Thyroid gland (tissue), 4 donors: ENCODE data around the gene MISP3. TPM values are rescaled to one million over a fixed set of nuclear protein-coding genes. Genes with fewer than 3 reads are reported as not detected.
A peak's percentile ranks its signal among the peaks of the same experiment; 100 is the strongest.

Source experiments
- DNase-seq, 2 donors: peaks; one replicate each; pipeline ENCODE4 v3.0.0-alpha.2; 2019
- H3K27ac ChIP-seq, 3 donors: fragments of 200-600 bp; sonication (generic); 1 replicate in 2 of 3; 2 replicates in 1 of 3; pipeline ENCODE4 v1.5.1; 2016 to 2019; ENCODE audit warnings: mild to moderate bottlenecking in 1 of 3, moderate library complexity in 1 of 3
- H3K27me3 ChIP-seq: fragments of 200-600 bp; sonication (generic); one replicate; pipeline ENCODE4 v1.5.1; 2019
- H3K36me3 ChIP-seq, 2 donors: fragments of 200-600 bp; sonication (generic); one replicate each; pipeline ENCODE4 v1.5.1; 2016 to 2019
- H3K4me1 ChIP-seq, 2 donors: fragments of 200-600 bp; sonication (generic); one replicate each; pipeline ENCODE4 v1.5.1; 2017 to 2019
- H3K4me3 ChIP-seq, 3 donors: fragments of 200-600 bp; sonication (generic); replicated peaks in 1 of 3; 1 replicate in 2 of 3; 2 replicates in 1 of 3; pipeline ENCODE4 v1.5.1; 2016; ENCODE audit warnings: mild to moderate bottlenecking in 1 of 3
- H3K9me3 ChIP-seq: fragments of 200-600 bp; sonication (generic); one replicate; pipeline ENCODE4 v1.5.1; 2017
- POLR2A ChIP-seq, 2 donors: fragments of 450-650 bp; IDR thresholded peaks; one replicate each; pipeline ENCODE4 v1.6.1; 2017; ENCODE audit warnings: antibody characterized with exemption in 2 of 2, mild to moderate bottlenecking in 2 of 2, moderate library complexity in 1 of 2
- WGBS, 2 donors: methylation state at CpG; one replicate each; pipeline ENCODE4 v1.1.5; 2017; 5-methylcytosine and 5-hydroxymethylcytosine counted together
- intact Hi-C: fragments of 100-400 bp; cut with DNase I; formaldehyde crosslinking; loops from one replicate; pipeline ENCODE4 v1.15.1; 2023
- total RNA-seq, 4 donors: library from RNA; depleted of rRNA; stranded (reverse); fragments of >200 nt; gene quantifications; one replicate each; pipeline ENCODE4 v1.2.3, GENCODE V29; 2016
- TF ChIP-seq, protein P1 (sequence below), 6 experiments: fragments of 200-600 bp in 3 of 6; fragments of 450-650 bp in 3 of 6; sonication (generic) in 3 of 6; IDR thresholded peaks; one replicate each; pipeline ENCODE4 v1.5.1; 2016 to 2019; ENCODE audit warnings: antibody characterized with exemption in 6 of 6, mild to moderate bottlenecking in 2 of 6, inconsistent platforms in 1 of 6, moderate library complexity in 1 of 6

The MISP3 gene
- total RNA-seq, 4 donors from 2014 or later = 7.9 to 9.9 (median 9.1) TPM

DNA sequence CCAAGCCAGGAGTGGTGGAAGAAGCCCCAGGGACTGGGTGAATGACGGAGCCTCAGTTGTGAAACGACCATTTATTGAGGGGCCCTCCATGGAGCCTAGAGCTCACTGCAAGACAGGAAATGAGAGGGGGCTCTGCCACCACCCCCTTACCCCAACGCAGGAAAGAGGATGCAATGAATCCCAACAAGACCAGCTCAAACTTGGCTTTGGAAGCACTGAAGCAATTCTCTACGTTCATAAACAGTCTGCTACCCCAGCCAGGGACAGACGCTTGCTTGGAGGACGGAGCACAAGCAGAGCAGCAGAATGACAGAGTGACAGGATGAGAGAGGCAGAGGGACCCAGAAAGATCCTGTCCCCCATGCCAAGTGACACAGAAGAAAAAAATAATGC is 43.9 kb downstream of the MISP3 start:
- TF ChIP-seq POLR2A (IDR thresholded peaks at IDR 0.05) = no peak
- TF ChIP-seq, protein P1, sequence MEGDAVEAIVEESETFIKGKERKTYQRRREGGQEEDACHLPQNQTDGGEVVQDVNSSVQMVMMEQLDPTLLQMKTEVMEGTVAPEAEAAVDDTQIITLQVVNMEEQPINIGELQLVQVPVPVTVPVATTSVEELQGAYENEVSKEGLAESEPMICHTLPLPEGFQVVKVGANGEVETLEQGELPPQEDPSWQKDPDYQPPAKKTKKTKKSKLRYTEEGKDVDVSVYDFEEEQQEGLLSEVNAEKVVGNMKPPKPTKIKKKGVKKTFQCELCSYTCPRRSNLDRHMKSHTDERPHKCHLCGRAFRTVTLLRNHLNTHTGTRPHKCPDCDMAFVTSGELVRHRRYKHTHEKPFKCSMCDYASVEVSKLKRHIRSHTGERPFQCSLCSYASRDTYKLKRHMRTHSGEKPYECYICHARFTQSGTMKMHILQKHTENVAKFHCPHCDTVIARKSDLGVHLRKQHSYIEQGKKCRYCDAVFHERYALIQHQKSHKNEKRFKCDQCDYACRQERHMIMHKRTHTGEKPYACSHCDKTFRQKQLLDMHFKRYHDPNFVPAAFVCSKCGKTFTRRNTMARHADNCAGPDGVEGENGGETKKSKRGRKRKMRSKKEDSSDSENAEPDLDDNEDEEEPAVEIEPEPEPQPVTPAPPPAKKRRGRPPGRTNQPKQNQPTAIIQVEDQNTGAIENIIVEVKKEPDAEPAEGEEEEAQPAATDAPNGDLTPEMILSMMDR (IDR thresholded peaks at IDR 0.05) = no peak
- Histone ChIP-seq H3K4me3 (peak overlapping the region; percentile 84 to 96 (median 90)), H3K4me1 (peaks cover 39 to 62% of the 10 kb centered on the region in 2 donors), H3K27ac (peak overlapping the region in 2 of 3 donors; percentile 18 to 67), H3K9me3 (no peaks in the 10 kb centered on the region), H3K36me3 (no peaks in the 10 kb centered on the region), H3K27me3 (no peaks in the 10 kb centered on the region)
- 8% methylated on average over 6 of the region's 6 CpGs for WGBS, 2 donors
- no peak for DNase-seq
- intact Hi-C loops = no loop called here

DNA sequence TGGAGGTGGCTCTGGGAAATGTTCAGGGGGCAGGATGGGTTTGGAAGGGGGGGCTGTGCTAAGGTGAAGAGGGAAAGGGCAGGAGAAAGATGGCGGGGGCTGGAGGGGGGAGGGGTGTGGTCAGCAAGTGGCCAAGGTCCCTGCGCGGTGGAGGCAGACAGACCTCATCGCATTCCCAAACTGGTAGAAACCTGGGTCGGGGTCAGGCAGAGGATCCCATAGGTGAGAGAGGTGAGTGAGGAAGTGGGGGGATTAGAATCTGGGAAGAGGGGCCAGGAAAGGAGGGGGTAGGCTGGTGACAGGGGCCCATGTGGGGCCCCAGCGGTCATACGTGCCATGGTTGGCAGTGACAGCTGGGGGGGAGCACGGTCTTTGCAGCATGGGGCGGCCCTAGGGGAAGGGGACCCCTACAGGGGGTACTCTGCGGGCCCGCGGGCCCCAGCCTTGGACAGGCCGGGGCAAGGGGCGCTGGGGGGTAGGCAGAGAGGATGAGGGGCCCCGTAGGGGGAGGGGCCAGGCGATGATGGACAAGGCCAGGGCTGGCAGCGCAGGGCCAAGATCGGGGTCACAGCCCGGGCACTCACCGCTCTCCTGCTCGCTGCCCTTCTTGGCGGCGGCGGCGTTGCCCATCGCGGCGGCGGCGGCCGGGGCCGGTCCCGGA is 44.5 kb downstream of the MISP3 start:
- TF ChIP-seq, protein P1 (IDR thresholded peaks at IDR 0.05) = no peak
- TF ChIP-seq POLR2A (IDR thresholded peaks at IDR 0.05) = no peak
- Histone ChIP-seq H3K9me3 (no peaks in the 10 kb centered on the region), H3K27ac (peak overlapping the region in 2 of 3 donors; percentile 64 to 67), H3K36me3 (no peaks in the 10 kb centered on the region), H3K4me3 (peak overlapping the region; percentile 84 to 96 (median 90)), H3K27me3 (no peaks in the 10 kb centered on the region), H3K4me1 (peaks cover 38 to 57% of the 10 kb centered on the region in 2 donors)
- peak; percentile 35 to 46 for DNase-seq
- intact Hi-C loops = no loop called here
- 0 to 1% methylated on average over 16 to 25 of the region's 33 CpGs for WGBS, 2 donors

DNA sequence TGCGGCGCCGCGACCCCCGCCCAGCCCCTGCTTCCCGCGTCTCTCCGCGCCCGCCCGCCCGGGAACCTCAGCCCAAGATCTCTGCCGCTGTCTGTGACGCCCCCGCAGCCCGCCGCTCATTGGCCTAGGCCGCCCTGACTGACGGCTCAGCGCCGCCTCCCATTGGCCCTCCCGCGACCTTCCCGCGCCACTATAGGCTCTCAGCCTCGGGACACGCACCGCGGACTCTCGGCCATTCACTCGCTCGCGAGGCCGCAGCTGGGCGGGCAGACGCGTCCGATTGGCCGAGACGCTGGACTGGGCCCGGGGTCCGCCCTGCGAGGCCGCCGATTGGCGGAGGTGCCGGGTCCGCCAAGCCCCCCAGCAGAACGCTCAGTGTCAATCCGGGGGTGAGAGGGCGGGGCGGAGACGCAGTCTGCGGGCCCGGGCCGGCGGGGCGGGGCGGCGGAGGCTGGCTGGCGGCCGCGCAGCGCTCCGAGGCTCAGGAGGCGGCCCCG is 45.1 kb downstream of the MISP3 start, which contains the start of gene PRKACA:
Gene PRKACA, minus strand, starts transcription at position 95 of the 497 bp plus-strand sequence. CDS start 215 bp downstream, outside the sequence.
- peaks cover 31 to 50% of the 10 kb centered on the region in 2 donors for H3K4me1 ChIP-seq
- peak; percentile 99 for DNase-seq
- peak within 1 kb of the TSS; percentile 89 to 99 (median 99) for H3K27ac ChIP-seq
- 0% methylated on average over 4 of the region's 67 CpGs; no CpG with 5 or more reads in 1 of the 2 donors for WGBS, 2 donors
- TF ChIP-seq, protein P1 (IDR thresholded peaks at IDR 0.05) = no peak
- TF ChIP-seq POLR2A (IDR thresholded peaks at IDR 0.05) = peak in 1 of 2 donors; percentile 53
- H3K9me3 ChIP-seq = no peaks in the 10 kb centered on the region
- no peaks in the 10 kb centered on the region for H3K36me3 ChIP-seq
- peak within 1 kb of the TSS; percentile 84 to 96 (median 90) for H3K4me3 ChIP-seq
- H3K27me3 ChIP-seq = no peaks in the 10 kb centered on the region
- intact Hi-C loops = no loop called here

DNA sequence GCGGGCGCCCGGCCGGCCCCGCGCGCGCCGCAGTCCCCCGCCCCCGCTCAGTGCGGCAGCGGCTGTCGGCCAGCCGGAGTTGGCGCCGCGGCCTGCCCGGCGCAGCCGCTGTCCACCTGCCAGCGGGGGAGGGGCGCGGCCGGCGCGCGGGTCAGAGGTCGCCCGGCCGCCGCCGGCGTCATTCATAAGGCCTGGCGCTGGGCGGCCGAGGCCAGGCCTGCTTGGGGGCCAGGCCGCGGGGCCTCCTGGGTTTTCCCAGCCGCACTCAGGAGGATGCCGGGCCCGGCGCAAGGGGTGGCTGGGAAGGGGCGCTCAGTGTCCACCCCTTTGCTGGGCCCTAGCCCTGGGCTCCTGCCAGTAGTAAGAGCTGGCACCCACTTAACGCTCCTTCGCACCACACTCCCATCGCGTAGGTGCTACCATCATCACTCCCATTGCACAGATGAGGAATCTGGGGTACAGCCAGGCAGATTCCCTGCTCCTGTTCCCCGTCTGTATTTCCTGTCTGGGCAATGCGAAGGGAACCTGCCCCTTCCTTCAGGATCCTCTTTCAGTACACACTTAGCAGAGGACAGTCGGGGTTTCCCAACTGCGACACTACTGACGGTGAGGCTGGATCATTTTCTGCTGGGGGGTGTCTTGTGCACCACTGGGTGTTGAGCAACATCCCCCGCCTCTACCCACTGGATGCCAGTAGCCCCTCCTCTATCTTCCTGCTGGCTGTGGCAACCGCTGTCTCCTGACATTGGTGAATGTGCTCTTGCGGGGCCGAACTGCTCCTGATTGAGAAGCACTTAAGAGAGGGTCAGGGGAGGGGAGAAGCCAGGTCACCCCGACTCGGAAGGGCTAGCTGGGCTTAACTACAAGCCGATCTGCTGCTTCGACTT is 45.8 kb downstream of the MISP3 start:
- no peaks in the 10 kb centered on the region for H3K27me3 ChIP-seq
- peak overlapping the region; percentile 89 to 99 (median 99) for H3K27ac ChIP-seq
- DNase-seq = peak; percentile 75 to 81
- 7 to 8% methylated on average over 13 to 15 of the region's 61 CpGs for WGBS, 2 donors
- peak overlapping the region in 2 of 3 donors; percentile 19 to 52 for H3K4me3 ChIP-seq
- intact Hi-C loops = no loop called here
- H3K9me3 ChIP-seq = no peaks in the 10 kb centered on the region
- TF ChIP-seq, protein P1 (IDR thresholded peaks at IDR 0.05) = peak in 1 of 6 experiments; percentile 3
- TF ChIP-seq POLR2A (IDR thresholded peaks at IDR 0.05) = peak; percentile 6 to 46
- H3K4me1 ChIP-seq = peaks cover 31 to 43% of the 10 kb centered on the region in 2 donors
- no peaks in the 10 kb centered on the region for H3K36me3 ChIP-seq
